Activated CD4-positive, alpha-beta T cell treated with anti-CD3 and anti-CD28 coated beads, Interleukin-2, amount 50 U/mL, for 16 hours (primary cell): ENCODE results near the gene AFF2.
"Not testable (repeated sequence)": the region's sequence is repeated elsewhere in the genome, so short reads cannot be mapped to it uniquely, and the experiment has no call there.

Source experiments
- DNase-seq: peaks from one replicate; pipeline ENCODE4 v3.0.0-alpha.2; 2020

Gene AFF2

GRCh38 chrX:148649145-148649795 lies 148.9 kb downstream of the AFF2 start:
- no peak for DNase-seq

GRCh38 chrX:148658115-148658730 lies 157.8 kb downstream of the AFF2 start:
- DNase-seq, result no peak

- DNase-seq, result no peak
These were observed 159.1 kb downstream of the AFF2 start for GRCh38 chrX:148659481-148659880.

DNA sequence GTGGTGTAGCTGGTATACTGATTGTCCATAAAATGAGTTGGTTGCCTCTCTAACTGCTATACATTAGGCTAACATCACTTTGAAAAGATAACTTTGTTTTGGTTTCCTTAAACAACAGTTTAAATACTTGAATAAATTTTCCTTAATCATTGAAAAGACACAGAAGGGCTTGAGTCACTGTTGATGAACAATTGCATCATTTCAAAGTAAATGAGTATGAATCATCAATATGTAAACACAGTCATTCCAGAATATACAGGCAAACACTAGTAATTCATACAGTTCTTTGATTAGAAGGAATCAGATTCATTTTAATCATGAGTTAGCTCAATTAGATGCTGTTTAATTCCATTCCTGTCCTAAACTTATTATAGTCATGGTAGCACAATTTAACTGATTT lies 160.6 kb downstream of the AFF2 start:
- DNase-seq, result no peak

DNA sequence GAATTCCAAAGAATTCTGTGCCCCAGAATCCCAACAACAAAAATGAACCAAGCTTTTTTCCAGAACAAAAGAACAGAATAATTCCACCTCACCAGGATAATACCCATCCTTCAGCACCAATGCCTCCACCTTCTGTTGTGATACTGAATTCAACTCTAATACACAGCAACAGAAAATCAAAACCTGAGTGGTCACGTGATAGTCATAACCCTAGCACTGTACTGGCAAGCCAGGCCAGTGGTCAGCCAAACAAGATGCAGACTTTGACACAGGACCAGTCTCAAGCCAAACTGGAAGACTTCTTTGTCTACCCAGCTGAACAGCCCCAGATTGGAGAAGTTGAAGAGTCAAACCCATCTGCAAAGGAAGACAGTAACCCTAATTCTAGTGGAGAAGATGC lies 161.6 kb downstream of the AFF2 start:
- DNase-seq, result no peak

DNA sequence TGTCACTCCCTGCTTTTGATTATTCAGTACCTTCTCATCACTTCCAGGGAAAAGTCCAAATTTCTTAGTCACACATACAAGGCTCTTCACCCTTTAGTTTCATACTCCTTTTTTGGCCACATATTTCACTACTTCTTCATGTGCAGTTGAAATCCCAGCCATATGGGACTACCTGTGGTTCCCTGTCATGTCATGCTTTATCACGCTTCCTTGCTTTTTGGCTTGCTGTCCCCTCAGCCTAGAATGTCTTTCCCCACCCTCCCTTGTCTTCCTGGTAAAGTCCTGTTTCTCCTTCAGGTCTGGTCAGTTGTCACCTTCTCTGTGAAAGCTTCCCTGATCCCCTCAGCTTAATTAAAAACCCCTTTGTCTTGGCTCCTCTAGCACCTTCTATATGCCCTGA lies 163.8 kb downstream of the AFF2 start:
- DNase-seq, result no peak

- DNase-seq, result no peak
These were observed 164.6 kb downstream of the AFF2 start for GRCh38 chrX:148664995-148665394.

- not testable (repeated sequence) for DNase-seq
These were observed 168.8 kb downstream of the AFF2 start for GRCh38 chrX:148669175-148669574.

DNA sequence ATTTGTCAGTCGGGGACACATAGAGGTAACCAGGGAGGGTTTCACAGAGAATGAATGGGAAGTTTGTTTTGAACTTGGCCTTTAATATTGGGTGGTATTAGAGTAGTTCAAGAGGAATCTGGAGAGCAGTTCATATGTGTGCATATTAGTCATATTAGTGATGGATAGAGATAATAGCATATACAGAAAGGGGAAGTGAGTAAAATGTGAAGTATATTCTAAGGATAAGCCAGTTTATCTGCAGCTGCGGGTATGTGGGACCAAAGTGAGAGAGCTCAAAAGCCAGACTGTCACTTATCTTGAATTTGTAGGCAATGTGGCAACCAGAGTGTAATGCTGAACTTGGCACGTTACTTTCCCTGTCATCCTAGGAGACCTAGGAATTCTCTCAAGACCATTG lies 169.9 kb downstream of the AFF2 start:
- no peak for DNase-seq

GRCh38 chrX:148672517-148672916 lies 172.1 kb downstream of the AFF2 start:
- no peak for DNase-seq

- no peak for DNase-seq
These were observed 181.2 kb downstream of the AFF2 start for GRCh38 chrX:148681605-148682004.

- no peak for DNase-seq
These were observed 181.8 kb downstream of the AFF2 start for GRCh38 chrX:148682206-148682605.

- no peak for DNase-seq
These were observed 191.0 kb downstream of the AFF2 start for GRCh38 chrX:148691456-148691855.

DNA sequence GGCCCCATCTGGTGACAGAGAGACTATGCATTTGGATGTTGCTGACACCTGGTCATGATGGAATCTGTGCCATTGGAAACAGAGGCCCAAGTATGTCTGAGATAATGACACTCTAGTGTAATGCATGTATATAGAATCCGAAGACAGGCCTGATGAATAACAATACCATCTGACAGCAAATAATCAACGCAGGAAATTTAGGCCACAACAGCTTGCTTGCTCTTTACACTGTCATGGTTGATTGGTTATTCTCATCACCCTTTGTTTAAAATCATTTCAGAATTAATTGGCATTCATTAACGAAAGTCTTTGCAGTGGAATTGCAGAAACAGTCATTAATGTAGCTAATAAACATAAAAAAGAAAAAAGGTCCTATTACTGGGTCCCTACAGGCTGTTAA lies 194.8 kb downstream of the AFF2 start:
- no peak for DNase-seq

DNA sequence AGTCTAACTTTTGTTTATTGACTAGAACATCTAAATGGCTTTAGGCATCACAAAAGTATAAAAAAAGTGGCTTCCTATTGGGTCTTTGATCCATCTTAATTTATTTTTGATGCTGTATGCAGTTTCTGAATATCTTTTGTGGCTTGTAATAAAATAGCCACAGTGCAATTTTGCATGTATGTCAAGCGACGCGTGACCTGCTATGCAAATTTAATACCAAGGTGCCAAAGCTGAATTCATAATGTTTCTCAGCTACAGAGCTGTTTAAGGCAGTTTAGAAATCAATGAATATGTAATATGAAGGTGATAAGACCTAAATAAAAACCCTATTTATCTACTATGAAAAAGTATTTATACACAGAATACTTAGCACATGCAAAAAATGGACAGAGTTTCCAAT lies 197.8 kb downstream of the AFF2 start:
- DNase-seq, result no peak

DNA sequence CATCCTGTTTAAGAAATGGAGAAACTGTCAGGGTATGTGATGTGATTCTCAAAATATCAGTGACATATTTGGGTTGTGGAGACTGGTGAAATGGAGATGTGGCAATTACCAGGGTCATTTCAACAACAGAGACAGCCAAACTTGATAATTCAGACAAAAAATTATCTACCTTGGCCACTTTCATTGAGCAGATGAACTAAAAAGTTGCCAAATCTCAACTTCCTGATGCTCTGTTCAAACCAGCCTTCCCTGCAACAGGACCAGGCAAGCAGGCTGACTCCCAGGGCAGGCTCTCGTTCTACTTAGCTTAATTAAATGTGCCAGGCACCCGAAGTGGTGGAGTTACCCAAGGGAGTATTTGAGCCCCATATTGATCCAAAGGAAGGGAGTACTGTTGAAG lies 199.6 kb downstream of the AFF2 start:
- DNase-seq, result no peak

GRCh38 chrX:148713981-148714380 lies 213.6 kb downstream of the AFF2 start:
- DNase-seq, result no peak

DNA sequence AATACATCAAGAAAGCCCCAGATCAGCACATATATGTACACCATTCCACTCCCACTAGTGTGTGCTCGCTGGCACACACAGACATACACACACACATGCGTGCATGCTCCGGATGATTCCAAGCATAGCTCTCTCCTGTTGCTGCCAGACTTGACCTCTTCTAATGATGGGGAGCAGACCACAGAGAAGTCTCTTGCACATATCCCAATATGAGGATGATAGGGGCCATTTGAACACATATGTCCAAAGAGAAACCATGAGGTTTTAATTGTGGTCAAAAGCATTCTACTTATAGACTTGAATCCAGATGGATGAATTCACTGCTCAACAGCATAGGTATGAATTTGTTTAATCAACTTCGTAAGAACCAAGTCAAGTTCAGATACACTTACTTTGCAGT lies 214.9 kb downstream of the AFF2 start:
- DNase-seq, result no peak

GRCh38 chrX:148722966-148723365 lies 222.5 kb downstream of the AFF2 start:
- DNase-seq, result no peak

- no peak for DNase-seq
These were observed 223.1 kb downstream of the AFF2 start for GRCh38 chrX:148723551-148723950.

GRCh38 chrX:148728901-148729300 lies 228.5 kb downstream of the AFF2 start:
- DNase-seq, result no peak

DNA sequence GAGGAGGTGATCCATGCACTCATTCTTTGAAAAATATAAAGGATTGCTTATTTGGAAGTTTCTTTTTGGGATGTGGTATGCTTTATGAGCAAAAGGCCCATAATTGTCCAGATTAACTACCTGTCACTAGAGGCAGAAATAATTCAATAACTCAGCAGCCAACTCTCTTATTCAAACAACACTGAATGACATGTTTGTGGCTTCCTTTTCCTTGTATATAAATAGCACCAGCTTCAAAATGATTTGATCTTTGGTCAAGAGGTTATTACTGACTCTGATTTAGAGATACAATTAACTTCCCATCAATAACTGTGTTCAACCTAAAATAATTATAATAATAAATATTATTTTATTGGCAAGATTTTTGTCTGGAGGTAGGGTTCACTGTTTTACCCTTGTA lies 232.3 kb downstream of the AFF2 start:
- no peak for DNase-seq

- no peak for DNase-seq
These were observed 241.0 kb downstream of the AFF2 start for GRCh38 chrX:148741441-148741840.

DNA sequence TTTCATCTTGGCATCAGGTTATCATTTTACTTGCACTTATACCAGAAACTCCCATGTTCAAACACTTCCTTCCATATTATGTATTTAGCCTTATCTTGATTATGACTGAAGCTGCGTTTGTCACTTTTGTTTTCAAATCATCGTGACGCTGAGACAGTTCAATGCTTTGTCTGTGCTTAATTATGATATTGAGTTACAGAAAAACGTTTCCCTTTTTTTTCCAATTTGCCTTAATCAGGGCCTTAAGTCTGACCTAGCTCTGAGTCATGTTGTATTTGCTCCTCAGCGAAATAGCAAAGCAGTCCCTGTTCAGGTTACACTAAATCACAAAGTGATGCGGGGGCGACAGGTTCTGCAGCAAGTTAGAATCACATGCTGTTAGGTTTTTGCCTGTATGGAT lies 254.7 kb downstream of the AFF2 start:
- DNase-seq, result no peak

DNA sequence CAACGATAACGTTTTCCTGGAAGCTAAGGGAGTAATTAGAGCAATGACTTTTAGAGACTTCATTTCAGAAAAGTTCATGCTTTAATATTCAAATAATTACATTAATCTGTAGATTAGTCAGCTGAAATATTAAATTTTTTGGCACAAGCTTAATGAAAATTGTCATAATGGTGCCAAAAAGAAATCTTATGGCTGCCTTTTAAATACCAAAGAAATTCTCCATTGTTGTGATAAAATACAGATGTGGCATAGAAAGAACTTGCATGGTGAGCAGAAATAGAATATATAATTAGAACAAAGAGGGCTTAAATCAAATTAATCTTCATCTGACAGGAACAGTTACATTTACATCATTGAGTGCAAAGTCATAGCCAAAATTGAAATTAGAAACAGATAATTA lies 263.5 kb downstream of the AFF2 start:
- no peak for DNase-seq
